ENCODE results near the gene SINHCAF.

SINHCAF gene

GRCh38 chr12:31249356-31249755 lies 76.6 kb downstream of the SINHCAF start:
- H3K9me2 ChIP-seq (replicated peaks; ENCODE audit: control insufficient read depth, low read length) = no peaks in the 10 kb centered on the region

DNA sequence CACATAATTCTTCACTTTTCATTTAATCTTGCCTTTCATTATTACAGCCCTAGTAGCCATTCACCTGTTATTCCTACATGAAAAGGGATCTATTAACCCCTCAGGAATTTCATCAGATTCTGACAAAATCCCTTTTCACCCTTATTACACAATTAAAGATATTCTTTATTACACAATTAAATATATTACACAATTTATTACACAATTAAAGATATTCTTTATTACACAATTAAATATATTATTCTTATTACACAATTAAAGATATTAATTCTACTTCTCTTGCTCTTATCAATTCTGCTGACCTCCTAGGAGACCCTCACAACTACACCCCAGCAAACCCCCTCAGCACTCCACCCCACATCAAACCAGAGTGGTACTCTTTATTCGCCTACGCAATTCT lies 77.1 kb downstream of the SINHCAF start:
- H3F3A ChIP-seq (ENCODE audit: control insufficient read depth, insufficient read depth) = no peaks in the 10 kb centered on the region; the same call in 1 of the 2 replicates
- peaks cover 7% of the 10 kb centered on the region for H3K4me1 ChIP-seq (ENCODE audit: control insufficient read depth, low read length)
- no peaks in the 10 kb centered on the region for H3K9me2 ChIP-seq (replicated peaks; ENCODE audit: control insufficient read depth, low read length)
- H3K27ac ChIP-seq (ENCODE audit: low read depth, low read length) = no peak overlapping the region
- H3K4me3 ChIP-seq (ENCODE audit: low read length) = no peak overlapping the region
- H3K36me3 ChIP-seq (ENCODE audit: control insufficient read depth, low read length) = no peaks in the 10 kb centered on the region
- H3K9me3 ChIP-seq (ENCODE audit: control insufficient read depth, insufficient read depth, low read length) = no peaks in the 10 kb centered on the region
- TF ChIP-seq EZH2phosphoT487 (IDR thresholded peaks at IDR 0.05; ENCODE audit: borderline replicate concordance, low read length) = no peak
- TF ChIP-seq CTCF (IDR thresholded peaks at IDR 0.05; ENCODE audit: low read depth, low read length, poor library complexity, severe bottlenecking) = no peak
- H3K27me3 ChIP-seq (ENCODE audit: control insufficient read depth, low read length) = no peaks in the 10 kb centered on the region
- no peaks in the 10 kb centered on the region for H4K20me1 ChIP-seq (ENCODE audit: control insufficient read depth, insufficient read depth, low read depth, low read length)
- no peak overlapping the region for H3K4me2 ChIP-seq (ENCODE audit: low read length)
- no peaks in the 10 kb centered on the region for H3K79me2 ChIP-seq (ENCODE audit: control insufficient read depth, low read length)

More at GRCh38 chr12:31249356-31249755, 76.6 kb downstream of the SINHCAF start:
- TF ChIP-seq CTCF (IDR thresholded peaks at IDR 0.05; ENCODE audit: low read depth, low read length, poor library complexity, severe bottlenecking) = no peak
- H3K4me2 ChIP-seq (ENCODE audit: low read length) = no peak overlapping the region
- no peaks in the 10 kb centered on the region for H3K36me3 ChIP-seq (ENCODE audit: control insufficient read depth, low read length)
- H3K4me1 ChIP-seq (ENCODE audit: control insufficient read depth, low read length) = peaks cover 7% of the 10 kb centered on the region
- H3K79me2 ChIP-seq (ENCODE audit: control insufficient read depth, low read length) = no peaks in the 10 kb centered on the region
- H3K27me3 ChIP-seq (ENCODE audit: control insufficient read depth, low read length) = no peaks in the 10 kb centered on the region
- H3K9me3 ChIP-seq (ENCODE audit: control insufficient read depth, insufficient read depth, low read length) = no peaks in the 10 kb centered on the region
- no peak overlapping the region for H3K4me3 ChIP-seq (ENCODE audit: low read length)
- H4K20me1 ChIP-seq (ENCODE audit: control insufficient read depth, insufficient read depth, low read depth, low read length) = no peaks in the 10 kb centered on the region
- no peak overlapping the region for H3K27ac ChIP-seq (ENCODE audit: low read depth, low read length)
- H3F3A ChIP-seq (ENCODE audit: control insufficient read depth, insufficient read depth) = no peaks in the 10 kb centered on the region; the same call in 1 of the 2 replicates

GRCh38 chr12:31248337-31248736 lies 77.6 kb downstream of the SINHCAF start:
- Histone ChIP-seq H3F3A (ENCODE audit: control insufficient read depth, insufficient read depth) (no peaks in the 10 kb centered on the region; the same call in 1 of the 2 replicates), H3K4me3 (ENCODE audit: low read length) (no peak overlapping the region), H3K4me2 (ENCODE audit: low read length) (no peak overlapping the region), H3K4me1 (ENCODE audit: control insufficient read depth, low read length) (peaks cover 4% of the 10 kb centered on the region), H3K27me3 (ENCODE audit: control insufficient read depth, low read length) (no peaks in the 10 kb centered on the region), H3K79me2 (ENCODE audit: control insufficient read depth, low read length) (no peaks in the 10 kb centered on the region), H3K36me3 (ENCODE audit: control insufficient read depth, low read length) (no peaks in the 10 kb centered on the region), H3K27ac (ENCODE audit: low read depth, low read length) (no peak overlapping the region), H4K20me1 (ENCODE audit: control insufficient read depth, insufficient read depth, low read depth, low read length) (no peaks in the 10 kb centered on the region), H3K9me3 (ENCODE audit: control insufficient read depth, insufficient read depth, low read length) (no peaks in the 10 kb centered on the region), H3K9me2 (replicated peaks; ENCODE audit: control insufficient read depth, low read length) (no peaks in the 10 kb centered on the region)
- TF ChIP-seq EZH2phosphoT487 (IDR thresholded peaks at IDR 0.05; ENCODE audit: borderline replicate concordance, low read length) (no peak), CTCF (IDR thresholded peaks at IDR 0.05; ENCODE audit: low read depth, low read length, poor library complexity, severe bottlenecking) (no peak)

DNA sequence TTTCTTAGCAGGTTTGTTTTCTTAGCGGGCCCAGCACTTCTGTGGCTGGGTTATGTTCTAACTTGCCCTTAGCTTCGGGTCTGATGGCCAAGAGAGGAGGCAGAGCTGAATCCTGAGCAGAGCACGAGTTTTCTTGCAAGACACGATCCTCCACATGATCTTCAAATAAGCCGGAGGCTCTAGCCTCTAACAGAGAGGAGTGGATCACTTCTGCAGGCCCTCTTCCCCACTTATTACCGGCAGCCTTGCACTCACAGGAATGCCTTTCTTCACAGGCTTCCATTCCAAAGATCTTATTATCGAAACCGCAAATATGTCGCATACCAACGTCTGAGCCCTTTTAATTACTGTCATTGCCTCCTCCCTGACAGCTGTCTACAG lies 79.5 kb downstream of the SINHCAF start:
- Histone ChIP-seq H3K79me2 (ENCODE audit: control insufficient read depth, low read length) (no peaks in the 10 kb centered on the region), H3K4me1 (ENCODE audit: control insufficient read depth, low read length) (no peaks in the 10 kb centered on the region), H3K27ac (ENCODE audit: low read depth, low read length) (no peak overlapping the region), H3F3A (ENCODE audit: control insufficient read depth, insufficient read depth) (no peaks in the 10 kb centered on the region; the same call in 1 of the 2 replicates), H3K4me3 (ENCODE audit: low read length) (no peak overlapping the region), H3K36me3 (ENCODE audit: control insufficient read depth, low read length) (no peaks in the 10 kb centered on the region), H3K27me3 (ENCODE audit: control insufficient read depth, low read length) (peaks cover 3% of the 10 kb centered on the region; the same call in 1 of the 2 replicates), H3K9me3 (ENCODE audit: control insufficient read depth, insufficient read depth, low read length) (no peaks in the 10 kb centered on the region), H4K20me1 (ENCODE audit: control insufficient read depth, insufficient read depth, low read depth, low read length) (no peaks in the 10 kb centered on the region), H3K9me2 (replicated peaks; ENCODE audit: control insufficient read depth, low read length) (no peaks in the 10 kb centered on the region), H3K4me2 (ENCODE audit: low read length) (no peak overlapping the region)
- TF ChIP-seq CTCF (IDR thresholded peaks at IDR 0.05; ENCODE audit: low read depth, low read length, poor library complexity, severe bottlenecking) (no peak), EZH2phosphoT487 (IDR thresholded peaks at IDR 0.05; ENCODE audit: borderline replicate concordance, low read length) (no peak)
